Caco-2 (cell line): ENCODE measurements around the gene AXDND1. TPM values are rescaled to one million over a fixed set of nuclear protein-coding genes. Genes with fewer than 3 reads are reported as not detected.

ENCODE experiments used
- BruUV-seq: library from RNA; stranded (reverse); fragments of 400-500 nt; replicated peaks from 2 replicates; lab custom pipeline; 2021; lab: Mats Ljungman, UMichigan
- CTCF ChIA-PET: fragments of 300-600 bp; sonication (Branson Sonifier 250); formaldehyde crosslinking; loops from one replicate; lab custom pipeline; 2022; ENCODE audit warnings: antibody characterized with exemption; lab: Charles Lee
- POLR2A ChIA-PET: fragments of 300-600 bp; sonication (Branson Sonifier 250); formaldehyde crosslinking; loops from one replicate; lab custom pipeline; 2022; ENCODE audit warnings: antibody characterized with exemption; lab: Charles Lee
- DNase-seq, 2 experiments: peaks; one replicate each; pipeline versions ENCODE4 v3.0.0 to v3.0.0-alpha.2; 2020 to 2022
- H3K27me3 ChIP-seq: replicated peaks from 2 replicates; pipeline ENCODE4 v1.6.0; 2011; ENCODE audit warnings: low read length; ENCODE audit not compliant: control insufficient read depth, insufficient read depth
- H3K36me3 ChIP-seq: 2 replicates; pipeline ENCODE4 v1.5.1; 2011; ENCODE audit warnings: low read length; ENCODE audit not compliant: control insufficient read depth, insufficient read depth
- H3K4me1 ChIP-seq: fragments of 250-450 bp; sonication (Bioruptor Pico); 2 replicates; pipeline ENCODE4 v1.5.1; 2020; ENCODE audit warnings: mild to moderate bottlenecking
- H3K4me3 ChIP-seq: 2 replicates; pipeline ENCODE4 v1.5.1; 2011; ENCODE audit warnings: low read depth, mild to moderate bottlenecking, control low read depth, low read length
- H3K9me3 ChIP-seq: fragments of 250-450 bp; sonication (Bioruptor Pico); 2 replicates; pipeline ENCODE4 v1.5.1; 2020; ENCODE audit warnings: mild to moderate bottlenecking, moderate library complexity
- H3K27ac Mint-ChIP-seq: one replicate; pipeline ENCODE4 v1.8.0; 2022; ENCODE audit warnings: mixed read lengths; ENCODE audit not compliant: unreplicated experiment
- H3K27me3 Mint-ChIP-seq: one replicate; pipeline ENCODE4 v1.8.0; 2022; ENCODE audit warnings: mixed read lengths; ENCODE audit not compliant: insufficient read depth, unreplicated experiment
- H3K36me3 Mint-ChIP-seq: one replicate; pipeline ENCODE4 v1.8.0; 2022; ENCODE audit warnings: mild to moderate bottlenecking, mixed read lengths; ENCODE audit not compliant: insufficient read depth, unreplicated experiment
- H3K4me1 Mint-ChIP-seq: one replicate; pipeline ENCODE4 v1.8.0; 2022; ENCODE audit warnings: low read depth, mixed read lengths; ENCODE audit not compliant: unreplicated experiment
- H3K4me3 Mint-ChIP-seq: one replicate; pipeline ENCODE4 v1.8.0; 2022; ENCODE audit warnings: mild to moderate bottlenecking, moderate library complexity, mixed read lengths; ENCODE audit not compliant: unreplicated experiment
- H3K9me3 Mint-ChIP-seq: one replicate; pipeline ENCODE4 v1.8.0; 2022; ENCODE audit warnings: mixed read lengths; ENCODE audit not compliant: unreplicated experiment
- intact Hi-C: fragments of 100-400 bp; cut with micrococcal nuclease; formaldehyde crosslinking; loops from one replicate; pipeline ENCODE4 v1.10.0; 2022; ENCODE audit not compliant: unreplicated experiment
- total RNA-seq: library from RNA; stranded (reverse); gene quantifications from 2 replicates; pipeline ENCODE4 v1.2.3, GENCODE V29; 2022
- TF ChIP-seq, protein P1 (sequence below), 2 experiments: fragments of 200-600 bp in 1 of 2; IDR thresholded peaks; 1 replicate in 1 of 2; 2 replicates in 1 of 2; pipeline versions ENCODE4 v1.5.1 to v1.8.0; 2011 to 2022; ENCODE audit warnings: antibody characterized with exemption in 1 of 2, control low read depth in 1 of 2, inconsistent platforms in 1 of 2, low read depth in 1 of 2, low read length in 1 of 2, mild to moderate bottlenecking in 1 of 2, moderate library complexity in 1 of 2; ENCODE audit not compliant: insufficient read depth in 1 of 2, severe bottlenecking in 1 of 2, unreplicated experiment in 1 of 2

The AXDND1 gene
- total RNA-seq, 1 experiment from 2014 or later, result not detected

- Mint-ChIP-seq H3K4me3 (no peak overlapping the region), H3K36me3 (peaks cover 28% of the 10 kb centered on the region), H3K4me1 (no peaks in the 10 kb centered on the region), H3K27me3 (no peaks in the 10 kb centered on the region), H3K27ac (no peak overlapping the region), H3K9me3 (no peaks in the 10 kb centered on the region)
- no peaks in the 10 kb centered on the region for H3K4me1 ChIP-seq
- ChIA-PET POLR2A (no interaction called here), CTCF (no interaction called here)
- no peak overlapping the region for H3K4me3 ChIP-seq
- no TSS peak for BruUV-seq
- no peak for DNase-seq
- intact Hi-C loops, result no loop called here
- H3K9me3 ChIP-seq, result no peaks in the 10 kb centered on the region
- TF ChIP-seq, protein P1, sequence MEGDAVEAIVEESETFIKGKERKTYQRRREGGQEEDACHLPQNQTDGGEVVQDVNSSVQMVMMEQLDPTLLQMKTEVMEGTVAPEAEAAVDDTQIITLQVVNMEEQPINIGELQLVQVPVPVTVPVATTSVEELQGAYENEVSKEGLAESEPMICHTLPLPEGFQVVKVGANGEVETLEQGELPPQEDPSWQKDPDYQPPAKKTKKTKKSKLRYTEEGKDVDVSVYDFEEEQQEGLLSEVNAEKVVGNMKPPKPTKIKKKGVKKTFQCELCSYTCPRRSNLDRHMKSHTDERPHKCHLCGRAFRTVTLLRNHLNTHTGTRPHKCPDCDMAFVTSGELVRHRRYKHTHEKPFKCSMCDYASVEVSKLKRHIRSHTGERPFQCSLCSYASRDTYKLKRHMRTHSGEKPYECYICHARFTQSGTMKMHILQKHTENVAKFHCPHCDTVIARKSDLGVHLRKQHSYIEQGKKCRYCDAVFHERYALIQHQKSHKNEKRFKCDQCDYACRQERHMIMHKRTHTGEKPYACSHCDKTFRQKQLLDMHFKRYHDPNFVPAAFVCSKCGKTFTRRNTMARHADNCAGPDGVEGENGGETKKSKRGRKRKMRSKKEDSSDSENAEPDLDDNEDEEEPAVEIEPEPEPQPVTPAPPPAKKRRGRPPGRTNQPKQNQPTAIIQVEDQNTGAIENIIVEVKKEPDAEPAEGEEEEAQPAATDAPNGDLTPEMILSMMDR (IDR thresholded peaks at IDR 0.05; ENCODE audit: insufficient read depth in 1 of 2, low read depth in 1 of 2, low read length in 1 of 2, severe bottlenecking in 1 of 2, unreplicated experiment in 1 of 2), result no peak
- H3K27me3 ChIP-seq, result no peaks in the 10 kb centered on the region
- no peaks in the 10 kb centered on the region; the same call in 1 of the 2 replicates for H3K36me3 ChIP-seq
Observed at GRCh38 chr1:179342740-179343404, 22.9 kb upstream of the AXDND1 start.

DNA sequence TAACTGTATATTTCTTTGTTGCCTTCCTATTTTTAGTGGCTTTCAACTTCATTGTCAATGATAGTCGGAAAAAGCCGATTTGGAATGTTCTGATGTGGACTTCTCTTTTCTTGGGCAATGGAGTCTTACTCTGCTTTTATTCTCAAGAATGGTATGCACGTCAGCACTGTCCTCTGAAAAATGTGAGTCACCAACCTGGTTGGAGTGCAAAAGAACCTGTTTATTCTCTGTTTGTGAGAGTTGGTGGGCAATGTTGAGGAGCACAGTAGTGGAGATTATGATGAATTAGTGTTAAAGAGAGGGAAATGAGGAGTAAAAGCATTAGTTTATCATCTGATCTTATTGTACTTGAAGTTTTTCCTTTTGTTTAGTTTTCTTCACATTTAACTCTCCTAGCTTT is 14.5 kb upstream of the AXDND1 start:
- no peak overlapping the region for H3K4me3 ChIP-seq
- no peaks in the 10 kb centered on the region; the same call in 1 of the 2 replicates for H3K36me3 ChIP-seq
- Mint-ChIP-seq H3K27me3 (no peaks in the 10 kb centered on the region), H3K27ac (no peak overlapping the region), H3K4me1 (peaks cover 6% of the 10 kb centered on the region), H3K9me3 (no peaks in the 10 kb centered on the region), H3K4me3 (no peak overlapping the region), H3K36me3 (peaks cover 18% of the 10 kb centered on the region)
- peaks cover 11% of the 10 kb centered on the region for H3K4me1 ChIP-seq
- TF ChIP-seq, protein P1 (IDR thresholded peaks at IDR 0.05; ENCODE audit: insufficient read depth in 1 of 2, low read depth in 1 of 2, low read length in 1 of 2, severe bottlenecking in 1 of 2, unreplicated experiment in 1 of 2), result no peak
- ChIA-PET CTCF (interaction anchor here (1.5 kb wide), 1 partner anchor 14 kb away, joined by 3 read pairs; the partner anchor contains the start of gene AXDND1), POLR2A (no interaction called here)
- BruUV-seq, result no TSS peak
- no peaks in the 10 kb centered on the region for H3K9me3 ChIP-seq
- DNase-seq, result no peak
- no peaks in the 10 kb centered on the region for H3K27me3 ChIP-seq
- intact Hi-C loops, result no loop called here

DNA sequence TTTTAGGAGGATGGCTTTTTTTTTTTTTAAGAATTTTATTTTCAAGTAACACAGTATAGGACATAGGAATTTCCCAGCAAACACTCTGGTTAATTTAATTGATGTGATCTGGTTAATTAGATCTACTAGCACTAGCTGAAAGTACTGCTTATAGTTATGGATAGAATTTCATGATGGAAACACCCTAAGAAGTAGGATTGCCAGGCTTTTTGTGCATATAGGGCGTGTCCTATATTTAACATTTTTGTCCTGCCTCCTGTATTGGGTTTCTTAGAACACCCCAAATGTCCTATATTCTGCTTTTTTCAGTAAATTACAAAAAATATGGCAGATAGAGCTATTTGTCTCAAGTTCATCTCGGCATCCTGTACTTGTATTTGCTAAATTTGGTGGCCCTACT is 13.5 kb upstream of the AXDND1 start:
- CTCF ChIA-PET, result interaction anchor here (1.5 kb wide), 1 partner anchor 13 kb away, joined by 3 read pairs; the partner anchor contains the start of gene AXDND1
- BruUV-seq, result no TSS peak
- Mint-ChIP-seq H3K27ac (no peak overlapping the region), H3K4me3 (no peak overlapping the region), H3K4me1 (peaks cover 6% of the 10 kb centered on the region), H3K36me3 (peaks cover 18% of the 10 kb centered on the region), H3K27me3 (no peaks in the 10 kb centered on the region), H3K9me3 (no peaks in the 10 kb centered on the region)
- no peaks in the 10 kb centered on the region for H3K9me3 ChIP-seq
- peaks cover 11% of the 10 kb centered on the region for H3K4me1 ChIP-seq
- no peaks in the 10 kb centered on the region for H3K27me3 ChIP-seq
- DNase-seq, result no peak
- H3K4me3 ChIP-seq, result no peak overlapping the region
- TF ChIP-seq, protein P1 (IDR thresholded peaks at IDR 0.05; ENCODE audit: insufficient read depth in 1 of 2, low read depth in 1 of 2, low read length in 1 of 2, severe bottlenecking in 1 of 2, unreplicated experiment in 1 of 2), result no peak
- no peaks in the 10 kb centered on the region; the same call in 1 of the 2 replicates for H3K36me3 ChIP-seq
- intact Hi-C loops, result no loop called here
- POLR2A ChIA-PET, result no interaction called here
